Mesothelial cell of epicardium (in vitro differentiated cells): ENCODE data around the gene LYRM1. TPM values are rescaled to one million over a fixed set of nuclear protein-coding genes. Genes with fewer than 3 reads are reported as not detected.

Source experiments
- DNase-seq, 2 experiments: peaks; one replicate each; pipeline ENCODE4 v3.0.0; 2021; ENCODE audit warnings: low spot score in 2 of 2; ENCODE audit not compliant: unreplicated experiment in 2 of 2
- H3K27ac Mint-ChIP-seq: 2 replicates; pipeline ENCODE4 v1.8.0; 2021; ENCODE audit warnings: mixed read lengths
- H3K27me3 Mint-ChIP-seq: 2 replicates; pipeline ENCODE4 v1.8.0; 2021; ENCODE audit warnings: low read depth, mixed read lengths
- H3K36me3 Mint-ChIP-seq: 2 replicates; pipeline ENCODE4 v1.8.0; 2021; ENCODE audit warnings: mixed read lengths
- H3K4me1 Mint-ChIP-seq: 2 replicates; pipeline ENCODE4 v1.8.0; 2021; ENCODE audit warnings: mixed read lengths
- H3K4me3 Mint-ChIP-seq: 2 replicates; pipeline ENCODE4 v1.8.0; 2021; ENCODE audit warnings: mild to moderate bottlenecking, moderate library complexity, mixed read lengths
- H3K9me3 Mint-ChIP-seq: 2 replicates; pipeline ENCODE4 v1.8.0; 2021; ENCODE audit warnings: mixed read lengths
- CTCF ChIP-seq: fragments of 200-600 bp; sonication (generic); IDR thresholded peaks from one replicate; pipeline ENCODE4 v1.5.0; 2021; ENCODE audit warnings: antibody characterized with exemption; ENCODE audit not compliant: unreplicated experiment
- total RNA-seq: library from RNA; stranded (reverse); gene quantifications from 3 replicates; pipeline ENCODE4 v1.2.1, GENCODE V29; 2021

The LYRM1 gene
- total RNA-seq, 1 donor from 2014 or later: 15.9 TPM

GRCh38 chr16:20950294-20950693, 49.7 kb downstream of the LYRM1 start:
- no peak overlapping the region for H3K27ac Mint-ChIP-seq
- TF ChIP-seq CTCF: no peak
- no peaks in the 10 kb centered on the region for H3K9me3 Mint-ChIP-seq
- no peak for DNase-seq
- H3K36me3 Mint-ChIP-seq: no peaks in the 10 kb centered on the region
- H3K27me3 Mint-ChIP-seq: no peaks in the 10 kb centered on the region
- no peak overlapping the region for H3K4me3 Mint-ChIP-seq
- H3K4me1 Mint-ChIP-seq: no peaks in the 10 kb centered on the region

DNA sequence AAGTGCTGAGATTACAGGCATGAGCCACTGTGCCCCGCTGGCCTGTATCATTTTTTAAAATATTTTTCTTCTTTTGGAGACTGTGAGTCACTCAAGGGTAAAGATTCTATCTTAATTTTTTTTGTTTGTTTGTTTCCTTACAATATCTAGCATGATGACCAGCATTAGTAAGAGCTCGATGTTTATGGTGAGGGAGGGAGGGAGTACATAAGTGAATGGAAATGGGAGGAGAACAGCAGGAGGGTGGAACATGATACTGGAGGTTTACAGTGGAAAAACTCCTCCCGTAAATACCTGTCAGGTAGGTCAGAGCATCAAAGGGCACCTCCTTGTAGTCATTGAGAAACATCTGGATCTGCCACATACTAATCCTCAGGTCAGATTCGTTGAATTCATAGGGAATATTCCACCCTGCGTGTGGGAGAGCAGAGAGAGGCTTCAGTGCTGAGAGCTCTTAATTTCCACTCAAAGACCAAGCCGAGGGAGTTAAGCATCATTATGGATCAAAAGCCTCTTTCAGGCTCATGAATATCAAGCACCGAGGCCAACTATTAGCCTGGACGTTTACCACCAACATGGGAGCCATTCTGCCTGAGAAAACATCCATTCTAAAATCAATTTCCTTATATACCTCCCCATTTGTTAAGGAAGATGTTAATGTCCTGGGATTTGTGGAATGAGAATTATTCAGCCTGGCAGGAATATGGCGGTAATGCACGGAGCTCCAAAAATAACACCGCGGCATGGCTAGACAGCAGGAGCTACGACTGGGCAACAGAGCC, 51.8 kb downstream of the LYRM1 start:
- Mint-ChIP-seq H3K36me3 (no peaks in the 10 kb centered on the region), H3K27ac (no peak overlapping the region), H3K4me1 (no peaks in the 10 kb centered on the region), H3K4me3 (no peak overlapping the region), H3K27me3 (no peaks in the 10 kb centered on the region), H3K9me3 (no peaks in the 10 kb centered on the region)
- no peak for TF ChIP-seq CTCF
- DNase-seq: no peak

GRCh38 chr16:20954574-20954973, 54.0 kb downstream of the LYRM1 start:
- H3K36me3 Mint-ChIP-seq: no peaks in the 10 kb centered on the region
- no peak for DNase-seq
- no peaks in the 10 kb centered on the region for H3K27me3 Mint-ChIP-seq
- no peak for TF ChIP-seq CTCF
- H3K4me1 Mint-ChIP-seq: no peaks in the 10 kb centered on the region
- no peak overlapping the region for H3K27ac Mint-ChIP-seq
- H3K9me3 Mint-ChIP-seq: no peaks in the 10 kb centered on the region
- no peak overlapping the region for H3K4me3 Mint-ChIP-seq

- Mint-ChIP-seq H3K27ac (no peak overlapping the region), H3K4me3 (no peak overlapping the region), H3K9me3 (no peaks in the 10 kb centered on the region), H3K4me1 (no peaks in the 10 kb centered on the region), H3K27me3 (no peaks in the 10 kb centered on the region), H3K36me3 (no peaks in the 10 kb centered on the region)
- no peak for TF ChIP-seq CTCF
- no peak for DNase-seq
These were observed 55.7 kb downstream of the LYRM1 start for GRCh38 chr16:20956319-20956718.

- TF ChIP-seq CTCF: no peak
- H3K9me3 Mint-ChIP-seq: no peaks in the 10 kb centered on the region
- H3K36me3 Mint-ChIP-seq: no peaks in the 10 kb centered on the region
- DNase-seq: no peak
- no peak overlapping the region for H3K27ac Mint-ChIP-seq
- H3K4me3 Mint-ChIP-seq: no peak overlapping the region
- no peaks in the 10 kb centered on the region for H3K27me3 Mint-ChIP-seq
- H3K4me1 Mint-ChIP-seq: no peaks in the 10 kb centered on the region
These were observed 56.6 kb downstream of the LYRM1 start for GRCh38 chr16:20957153-20957552.

- Mint-ChIP-seq H3K36me3 (no peaks in the 10 kb centered on the region), H3K27ac (no peak overlapping the region), H3K4me3 (no peak overlapping the region), H3K4me1 (no peaks in the 10 kb centered on the region), H3K9me3 (peaks cover 4% of the 10 kb centered on the region), H3K27me3 (peaks cover 2% of the 10 kb centered on the region)
- no peak for DNase-seq
- no peak for TF ChIP-seq CTCF
These were observed 60.3 kb downstream of the LYRM1 start for GRCh38 chr16:20960899-20961298.
